Neural crest cell (in vitro differentiated cells): Measurements from ENCODE around the gene CALY. TPM values are rescaled to one million over a fixed set of nuclear protein-coding genes. Genes with fewer than 3 reads are reported as not detected.
A peak's percentile ranks its signal among the peaks of the same experiment; 100 is the strongest.

Experiments used
- DNase-seq: peaks from one replicate; pipeline ENCODE4 v3.0.0; 2021; ENCODE audit warnings: low read depth, mixed read lengths, low spot score
- H3K27ac Mint-ChIP-seq: one replicate; pipeline ENCODE4 v1.8.0; 2021; ENCODE audit warnings: mild to moderate bottlenecking, mixed read lengths; ENCODE audit not compliant: unreplicated experiment
- H3K27me3 Mint-ChIP-seq: 2 replicates; pipeline ENCODE4 v1.8.0; 2021; ENCODE audit warnings: low read depth, mild to moderate bottlenecking, mixed read lengths
- H3K36me3 Mint-ChIP-seq: 2 replicates; pipeline ENCODE4 v1.8.0; 2021; ENCODE audit warnings: low read depth, mild to moderate bottlenecking, mixed read lengths
- H3K4me1 Mint-ChIP-seq: 2 replicates; pipeline ENCODE4 v1.8.0; 2021; ENCODE audit warnings: mixed read lengths
- H3K4me3 Mint-ChIP-seq: one replicate; pipeline ENCODE4 v1.8.0; 2021; ENCODE audit warnings: mild to moderate bottlenecking, mixed read lengths
- H3K9me3 Mint-ChIP-seq: 2 replicates; pipeline ENCODE4 v1.8.0; 2021; ENCODE audit warnings: mixed read lengths
- total RNA-seq: library from RNA; stranded (reverse); gene quantifications from 2 replicates; pipeline ENCODE4 v1.2.1, GENCODE V29; 2021
- TF ChIP-seq, protein P1 (sequence below): fragments of 200-600 bp; sonication (generic); conservative IDR thresholded peaks from 2 replicates; pipeline ENCODE4 v1.5.0; 2021; ENCODE audit warnings: antibody characterized with exemption, mild to moderate bottlenecking

The CALY gene
- total RNA-seq, 1 donor from 2014 or later = 0.89 TPM

DNA sequence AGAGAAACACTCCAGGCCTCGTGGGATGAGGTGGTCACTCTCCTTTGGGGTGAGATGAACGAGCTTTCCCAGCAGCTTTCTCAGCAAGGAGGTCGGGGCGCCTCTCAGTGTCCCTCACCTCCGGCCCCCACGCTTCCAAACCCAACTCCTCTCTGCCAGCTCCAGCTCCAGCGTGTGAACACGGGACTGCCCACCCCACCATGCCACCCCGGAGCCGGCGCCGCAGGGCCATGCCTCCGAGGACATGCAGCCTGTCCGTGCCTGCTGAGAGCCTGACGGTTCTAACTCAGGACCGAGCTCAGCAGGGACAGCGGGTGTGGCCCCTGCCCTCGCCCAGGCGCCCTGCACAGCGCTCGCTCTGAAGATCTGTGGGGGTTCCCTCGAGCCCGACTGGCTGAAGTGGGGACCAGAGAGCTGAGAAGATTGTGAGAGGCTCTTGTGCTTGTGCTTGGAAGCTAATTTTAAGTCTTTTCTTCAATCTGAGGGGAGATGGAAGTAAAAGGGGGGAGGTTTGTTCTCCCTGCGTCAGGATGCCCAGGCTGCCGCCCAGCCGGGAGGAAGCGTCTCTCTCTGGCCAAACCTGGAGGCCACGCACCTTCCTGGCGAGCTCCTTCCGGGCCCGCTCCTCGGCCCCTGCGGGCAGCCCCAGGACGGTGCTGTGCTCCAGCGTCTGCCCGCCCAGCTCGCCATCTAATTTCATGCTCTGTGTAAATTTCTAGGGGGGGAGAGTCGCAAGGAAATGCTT, 54.9 kb downstream of the CALY start:
- no peak overlapping the region for H3K4me3 Mint-ChIP-seq
- TF ChIP-seq, protein P1, sequence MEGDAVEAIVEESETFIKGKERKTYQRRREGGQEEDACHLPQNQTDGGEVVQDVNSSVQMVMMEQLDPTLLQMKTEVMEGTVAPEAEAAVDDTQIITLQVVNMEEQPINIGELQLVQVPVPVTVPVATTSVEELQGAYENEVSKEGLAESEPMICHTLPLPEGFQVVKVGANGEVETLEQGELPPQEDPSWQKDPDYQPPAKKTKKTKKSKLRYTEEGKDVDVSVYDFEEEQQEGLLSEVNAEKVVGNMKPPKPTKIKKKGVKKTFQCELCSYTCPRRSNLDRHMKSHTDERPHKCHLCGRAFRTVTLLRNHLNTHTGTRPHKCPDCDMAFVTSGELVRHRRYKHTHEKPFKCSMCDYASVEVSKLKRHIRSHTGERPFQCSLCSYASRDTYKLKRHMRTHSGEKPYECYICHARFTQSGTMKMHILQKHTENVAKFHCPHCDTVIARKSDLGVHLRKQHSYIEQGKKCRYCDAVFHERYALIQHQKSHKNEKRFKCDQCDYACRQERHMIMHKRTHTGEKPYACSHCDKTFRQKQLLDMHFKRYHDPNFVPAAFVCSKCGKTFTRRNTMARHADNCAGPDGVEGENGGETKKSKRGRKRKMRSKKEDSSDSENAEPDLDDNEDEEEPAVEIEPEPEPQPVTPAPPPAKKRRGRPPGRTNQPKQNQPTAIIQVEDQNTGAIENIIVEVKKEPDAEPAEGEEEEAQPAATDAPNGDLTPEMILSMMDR = no peak
- DNase-seq = no peak
- no peak overlapping the region for H3K27ac Mint-ChIP-seq
- H3K36me3 Mint-ChIP-seq = no peaks in the 10 kb centered on the region
- no peaks in the 10 kb centered on the region for H3K4me1 Mint-ChIP-seq
- H3K27me3 Mint-ChIP-seq = peaks cover 5% of the 10 kb centered on the region
- H3K9me3 Mint-ChIP-seq = no peaks in the 10 kb centered on the region

DNA sequence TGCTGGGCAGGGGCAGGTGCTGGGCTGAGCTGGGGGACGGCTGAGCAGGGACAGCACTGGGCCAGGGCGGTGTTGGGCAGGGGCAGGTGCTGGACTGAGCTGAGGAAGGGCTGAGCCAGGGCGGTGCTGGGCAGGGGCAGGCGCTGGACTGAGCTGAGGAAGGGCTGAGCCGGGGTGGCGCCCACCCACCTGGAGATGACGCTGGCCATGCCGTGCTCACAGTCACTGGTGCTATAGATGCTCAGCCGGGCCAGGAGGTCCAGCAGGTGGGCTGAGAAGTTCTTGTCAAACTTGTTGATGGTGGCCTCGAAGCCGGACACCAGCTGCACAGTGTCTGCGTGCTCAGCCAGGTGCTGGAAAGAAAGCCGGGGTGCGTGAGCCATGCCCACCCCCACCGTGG, 55.6 kb downstream of the CALY start:
- Mint-ChIP-seq H3K36me3 (no peaks in the 10 kb centered on the region), H3K27ac (no peak overlapping the region), H3K4me1 (no peaks in the 10 kb centered on the region), H3K27me3 (peaks cover 8% of the 10 kb centered on the region), H3K4me3 (no peak overlapping the region), H3K9me3 (no peaks in the 10 kb centered on the region)
- no peak for DNase-seq
- TF ChIP-seq, protein P1 = no peak

DNA sequence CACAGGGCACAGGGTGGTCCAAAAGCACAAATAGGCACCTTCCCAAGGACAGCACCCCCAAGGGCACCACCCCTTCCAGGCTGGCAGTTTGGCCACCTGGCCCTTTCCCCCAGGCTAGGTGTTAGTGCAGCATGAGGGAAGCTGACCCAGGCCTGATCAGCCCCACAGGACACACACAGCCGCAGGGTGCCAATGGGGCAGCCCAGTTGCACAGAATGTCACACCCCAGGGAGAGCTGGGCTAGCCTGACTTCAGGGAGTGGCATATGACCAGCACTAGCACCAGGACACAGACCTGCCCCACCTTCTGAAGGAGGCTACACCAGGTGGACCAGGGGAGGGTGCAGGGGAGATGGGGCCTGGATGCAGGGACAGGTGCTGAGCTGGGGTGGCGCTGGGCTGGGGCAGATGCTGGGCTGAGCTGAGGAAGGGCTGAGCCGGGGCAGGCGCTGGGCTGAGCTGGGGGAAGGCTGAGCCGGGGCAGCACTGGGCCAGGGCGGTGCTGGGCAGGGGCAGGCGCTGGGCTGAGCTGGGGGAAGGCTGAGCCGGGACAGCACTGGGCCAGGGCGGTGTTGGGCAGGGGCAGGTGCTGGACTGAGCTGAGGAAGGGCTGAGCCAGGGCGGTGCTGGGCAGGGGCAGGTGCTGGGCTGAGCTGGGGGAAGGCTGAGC, 56.2 kb downstream of the CALY start:
- Mint-ChIP-seq H3K27me3 (peaks cover 14% of the 10 kb centered on the region), H3K9me3 (no peaks in the 10 kb centered on the region), H3K36me3 (no peaks in the 10 kb centered on the region), H3K4me1 (peaks cover 3% of the 10 kb centered on the region), H3K27ac (no peak overlapping the region), H3K4me3 (no peak overlapping the region)
- TF ChIP-seq, protein P1 = no peak
- DNase-seq = no peak

DNA sequence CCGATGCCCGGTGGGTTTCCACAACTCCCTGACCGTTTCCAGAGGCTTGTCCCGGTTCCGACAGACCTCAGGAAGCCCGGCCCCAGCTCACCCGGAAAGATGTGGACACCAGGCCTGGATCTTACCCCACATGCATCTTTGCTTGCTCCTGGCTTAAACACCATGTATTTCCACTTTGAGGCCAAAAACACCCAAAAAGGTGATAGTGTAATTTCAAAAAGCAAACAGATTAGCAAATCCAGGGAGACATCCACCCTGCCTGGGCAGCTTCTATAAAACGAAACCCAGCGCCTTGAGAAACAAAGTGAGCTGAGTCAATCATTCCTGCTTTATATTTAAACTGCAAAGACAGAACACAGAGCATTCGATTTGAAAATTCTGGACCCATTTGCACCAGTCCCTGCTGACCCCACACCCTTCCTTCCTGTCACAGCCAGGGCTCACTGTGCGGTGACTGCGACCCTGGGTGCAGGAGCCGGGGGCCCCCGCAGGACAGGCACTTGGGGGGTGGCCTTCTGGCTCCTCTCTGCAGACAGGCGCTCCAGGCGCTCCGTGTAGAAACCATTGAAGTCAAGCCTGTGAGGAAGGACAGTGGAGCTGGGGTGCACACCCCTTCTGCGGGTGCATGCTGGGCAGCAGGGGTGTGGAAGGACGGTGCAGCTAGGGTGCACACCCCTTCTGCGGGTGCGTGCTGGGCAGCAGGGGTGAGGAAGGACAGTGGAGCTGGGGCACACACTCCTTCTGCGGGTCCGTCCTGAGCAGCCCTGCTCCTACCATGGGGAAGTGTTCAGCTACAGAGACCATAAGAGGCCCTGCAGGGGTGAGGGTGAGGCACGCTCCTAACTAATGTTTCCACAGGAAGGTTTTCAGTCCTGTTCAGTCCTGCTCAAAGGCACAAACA, 57.1 kb downstream of the CALY start:
- Mint-ChIP-seq H3K27ac (no peak overlapping the region), H3K9me3 (no peaks in the 10 kb centered on the region), H3K4me1 (peaks cover 3% of the 10 kb centered on the region), H3K4me3 (no peak overlapping the region), H3K27me3 (peaks cover 19% of the 10 kb centered on the region), H3K36me3 (no peaks in the 10 kb centered on the region)
- TF ChIP-seq, protein P1 = no peak
- DNase-seq = no peak

DNA sequence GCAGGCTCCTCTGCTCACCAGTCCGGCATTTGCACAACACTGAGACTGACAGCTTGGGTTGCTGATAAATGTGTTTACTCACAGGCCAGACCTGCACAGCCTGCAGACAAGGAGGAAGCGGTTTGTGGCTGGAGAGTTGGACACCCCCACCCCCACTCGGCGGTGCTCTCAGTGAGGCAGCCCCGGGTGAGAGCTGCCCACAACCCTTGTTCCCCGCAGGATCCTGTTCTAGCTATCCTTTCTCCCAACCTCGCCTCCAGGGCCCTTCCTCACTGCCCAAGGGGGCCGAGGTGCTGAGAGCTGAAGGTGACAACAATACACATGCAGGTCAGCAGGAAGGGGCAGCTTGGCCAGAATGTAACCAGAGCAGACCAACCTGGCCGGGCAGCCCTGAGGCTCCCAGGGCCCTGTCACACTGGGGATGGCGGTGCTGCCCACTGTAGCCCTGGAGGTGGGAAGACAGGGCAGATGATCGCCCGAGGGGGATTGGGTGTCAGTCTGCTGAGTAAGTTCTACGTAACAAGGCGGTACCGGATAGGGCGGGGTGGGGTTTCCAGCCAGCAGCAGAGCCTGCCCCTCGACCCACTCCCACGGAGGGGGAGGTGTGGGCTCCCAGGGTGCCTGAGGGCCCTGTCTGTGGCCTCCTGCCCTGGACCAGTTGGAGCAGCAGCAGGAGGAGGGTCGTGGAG, 58.0 kb downstream of the CALY start:
- Mint-ChIP-seq H3K4me1 (peaks cover 3% of the 10 kb centered on the region), H3K4me3 (no peak overlapping the region), H3K27me3 (peaks cover 19% of the 10 kb centered on the region), H3K36me3 (no peaks in the 10 kb centered on the region), H3K27ac (peak overlapping the region; percentile 27), H3K9me3 (no peaks in the 10 kb centered on the region)
- DNase-seq = no peak
- TF ChIP-seq, protein P1 = no peak
